ENCODE measurements around the gene TEX2. TPM values are rescaled to one million over a fixed set of nuclear protein-coding genes. Genes with fewer than 3 reads are reported as not detected.
"Not testable (repeated sequence)": the region's sequence is repeated elsewhere in the genome, so short reads cannot be mapped to it uniquely, and the experiment has no call there.

The TEX2 gene
- total RNA-seq, 1 donor from 2014 or later = 39.5 TPM

- DNase-seq (ENCODE audit: low spot score) = no peak
- intact Hi-C loops (cut with DNase I) = no loop called here
Observed at GRCh38 chr17:64221679-64222078, 41.4 kb downstream of the TEX2 start.

GRCh38 chr17:64220604-64221003 is 42.5 kb downstream of the TEX2 start:
- DNase-seq (ENCODE audit: low spot score); intact Hi-C loops (cut with DNase I); ATAC-seq: not testable (repeated sequence)

More at GRCh38 chr17:64221679-64222078, 41.4 kb downstream of the TEX2 start:
- ATAC-seq = no peak

- intact Hi-C loops (cut with DNase I) = no loop called here
- ATAC-seq = no peak
- no peak for DNase-seq (ENCODE audit: low spot score)
Observed at GRCh38 chr17:64219571-64219970, 43.5 kb downstream of the TEX2 start.

GRCh38 chr17:64218066-64218465 is 45.0 kb downstream of the TEX2 start:
- ATAC-seq (no peak), DNase-seq (ENCODE audit: low spot score) (no peak)
- intact Hi-C loops (cut with DNase I) = no loop called here

DNA sequence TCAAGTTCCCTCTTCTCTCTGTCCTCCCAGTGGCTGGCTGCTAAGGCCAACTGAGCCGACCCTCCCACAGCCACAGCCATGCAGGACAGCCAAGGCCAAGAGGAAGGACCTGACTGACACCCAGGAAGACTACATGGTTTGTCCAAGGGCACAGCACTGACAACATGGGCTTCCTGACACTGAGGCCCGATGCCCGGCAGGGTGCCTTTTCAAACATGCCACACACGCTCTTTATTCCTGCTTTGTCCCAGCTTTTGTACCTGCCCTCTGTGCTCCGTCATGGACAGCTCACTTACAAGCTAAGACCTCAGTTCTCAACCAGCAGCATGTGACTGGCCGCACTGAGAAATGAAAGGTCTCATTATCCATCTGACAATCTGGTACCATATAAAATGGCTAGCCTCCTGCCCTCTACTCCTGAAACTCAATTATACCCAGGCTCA is 45.8 kb downstream of the TEX2 start:
- peak; percentile 35 for ATAC-seq
- no peak for DNase-seq (ENCODE audit: low spot score)
- intact Hi-C loops (cut with DNase I) = no loop called here

DNA sequence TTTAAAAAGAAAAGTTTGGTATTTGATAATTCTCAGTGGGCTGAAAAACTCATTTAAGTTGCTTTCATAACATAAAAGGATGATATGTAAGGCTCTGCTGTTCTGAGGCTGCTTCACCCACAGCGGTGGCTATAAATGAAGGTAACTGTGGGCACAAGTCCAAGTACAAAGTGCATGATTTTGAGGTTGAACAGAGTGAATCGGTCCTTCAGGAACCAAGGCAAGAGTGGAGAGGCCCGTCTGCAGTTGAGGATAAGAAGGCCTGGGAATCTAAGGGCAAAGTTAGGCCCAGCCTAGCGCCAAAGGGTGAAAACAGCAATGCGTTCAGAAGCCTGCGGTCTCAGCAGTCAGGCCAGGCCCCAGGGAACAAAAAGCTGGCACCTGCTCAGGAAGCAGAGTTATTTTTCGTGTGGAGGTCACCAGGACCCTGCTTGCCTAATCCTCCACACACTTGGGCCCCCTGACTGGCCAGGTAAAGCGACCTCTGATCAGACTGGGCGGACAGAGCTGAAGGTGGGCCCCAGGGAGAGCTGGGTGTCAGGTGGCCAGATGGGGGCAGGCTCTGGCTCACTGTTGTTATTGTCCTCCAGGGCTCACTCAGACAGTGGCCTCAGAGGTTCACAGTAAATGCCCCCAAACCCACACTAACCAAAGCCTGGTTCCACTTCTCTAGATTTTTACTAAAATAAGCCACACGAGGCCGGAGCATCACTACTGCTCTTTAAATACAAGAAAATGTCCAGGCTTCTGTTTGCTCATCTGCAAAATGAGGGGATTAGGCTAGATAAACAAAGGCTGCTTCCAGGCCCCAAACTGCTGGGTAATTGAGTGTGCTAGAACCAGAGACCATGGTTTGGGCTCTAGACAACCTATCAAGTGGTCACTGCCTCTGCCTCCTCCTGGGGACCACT is 46.5 kb downstream of the TEX2 start:
- intact Hi-C loops (cut with DNase I) = no loop called here
- ATAC-seq (peak; percentile 71), DNase-seq (ENCODE audit: low spot score) (no peak)

DNA sequence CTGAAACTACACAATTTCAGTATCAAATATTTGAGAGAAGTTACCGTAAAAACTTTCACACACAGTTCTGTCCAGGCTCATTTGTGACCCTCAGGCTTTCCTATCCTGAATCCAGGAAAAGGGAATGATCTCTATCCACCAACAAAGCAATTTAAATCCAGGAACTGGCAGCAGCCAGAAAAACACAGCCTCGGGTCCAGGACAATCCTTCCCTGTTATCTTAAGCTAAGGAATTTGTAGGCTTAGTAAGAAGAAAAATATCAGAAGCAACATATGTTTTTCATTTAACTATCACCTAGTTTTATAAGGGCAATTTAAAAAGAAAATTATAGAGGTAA is 47.1 kb downstream of the TEX2 start:
- no peak for ATAC-seq
- intact Hi-C loops (cut with DNase I) = loop anchor here (1.0 kb wide), 1 partner anchor 17 kb away; no protein-coding TSS in a partner anchor
- no peak for DNase-seq (ENCODE audit: low spot score)

DNA sequence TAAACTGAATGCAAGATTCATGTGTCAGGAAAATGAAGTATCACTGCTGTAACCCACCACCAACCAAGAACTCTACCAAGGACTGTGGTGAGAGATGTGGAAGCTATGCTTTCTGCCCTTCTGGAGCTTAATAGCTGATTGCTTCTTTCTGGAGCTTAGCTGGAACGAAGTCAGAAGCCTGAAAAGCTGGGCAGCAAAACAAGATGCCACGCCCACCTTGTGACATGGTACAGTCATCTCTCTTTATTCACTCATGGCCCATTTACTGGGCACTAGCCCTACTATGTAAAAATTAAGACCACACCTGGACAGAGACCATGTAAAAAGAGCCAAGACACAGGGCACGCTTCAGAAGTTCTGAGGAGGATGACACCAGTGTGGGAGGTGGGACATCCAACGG is 48.1 kb downstream of the TEX2 start:
- intact Hi-C loops (cut with DNase I) = loop anchor here (1.0 kb wide), 1 partner anchor 18 kb away; no protein-coding TSS in a partner anchor
- ATAC-seq (no peak), DNase-seq (ENCODE audit: low spot score) (no peak)

- no peak for DNase-seq (ENCODE audit: low spot score)
- intact Hi-C loops (cut with DNase I) = no loop called here
- ATAC-seq = no peak
Observed at GRCh38 chr17:64213995-64214811, 48.9 kb downstream of the TEX2 start.

GRCh38 chr17:64212122-64212521 is 50.9 kb downstream of the TEX2 start:
- ATAC-seq = no peak
- DNase-seq (ENCODE audit: low spot score) = no peak
- intact Hi-C loops (cut with DNase I) = no loop called here

DNA sequence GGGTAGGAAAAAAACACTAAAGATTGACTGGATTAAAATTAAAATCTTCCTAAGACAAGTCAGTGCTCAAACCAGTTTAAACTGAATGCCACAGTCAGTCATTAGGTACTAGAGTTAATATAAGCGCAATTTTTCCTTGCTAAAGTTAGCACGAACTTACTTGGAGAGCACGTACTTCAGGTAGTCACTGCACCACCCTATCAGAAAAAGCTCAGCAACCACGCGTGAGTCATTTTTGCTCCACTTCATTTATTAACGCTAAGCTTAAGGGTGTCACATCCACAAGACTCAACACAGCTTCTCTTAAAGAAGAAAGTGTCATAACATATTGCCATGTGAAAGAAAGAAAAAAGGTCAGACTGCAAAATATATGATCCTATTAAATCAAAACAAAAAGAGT is 53.1 kb downstream of the TEX2 start:
- intact Hi-C loops (cut with DNase I) = no loop called here
- DNase-seq (ENCODE audit: low spot score) = no peak
- no peak for ATAC-seq

DNA sequence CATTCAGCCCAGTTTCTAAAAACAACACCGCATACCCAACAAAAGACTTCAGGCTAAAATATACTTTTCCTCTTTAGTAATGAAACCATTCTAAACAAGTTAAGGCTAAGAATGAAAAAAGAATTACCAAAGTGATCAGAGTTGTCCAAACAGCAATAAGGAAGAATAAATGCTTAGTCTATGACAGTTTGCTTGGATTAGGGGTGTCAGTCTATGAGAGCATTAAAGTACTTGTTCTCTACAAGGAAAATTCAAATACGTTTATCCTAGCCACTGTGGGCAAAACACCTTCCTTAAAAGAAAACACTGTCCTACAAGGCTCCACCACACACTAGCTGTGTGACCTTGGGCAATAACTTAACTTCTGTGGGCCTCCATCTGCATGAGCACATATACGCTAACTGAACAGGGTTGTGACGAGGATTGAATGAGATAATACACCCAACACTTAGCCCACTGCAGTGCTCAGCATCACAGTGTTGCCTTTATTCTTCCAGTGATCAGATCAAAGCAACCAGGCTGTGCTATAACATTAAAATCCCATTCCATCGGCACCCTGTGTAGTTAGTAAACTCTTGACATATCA is 53.6 kb downstream of the TEX2 start:
- intact Hi-C loops (cut with DNase I) = no loop called here
- ATAC-seq (no peak), DNase-seq (ENCODE audit: low spot score) (no peak)

GRCh38 chr17:64208656-64209055 is 54.4 kb downstream of the TEX2 start:
- DNase-seq (ENCODE audit: low spot score); ATAC-seq; intact Hi-C loops (cut with DNase I): not testable (repeated sequence)

DNA sequence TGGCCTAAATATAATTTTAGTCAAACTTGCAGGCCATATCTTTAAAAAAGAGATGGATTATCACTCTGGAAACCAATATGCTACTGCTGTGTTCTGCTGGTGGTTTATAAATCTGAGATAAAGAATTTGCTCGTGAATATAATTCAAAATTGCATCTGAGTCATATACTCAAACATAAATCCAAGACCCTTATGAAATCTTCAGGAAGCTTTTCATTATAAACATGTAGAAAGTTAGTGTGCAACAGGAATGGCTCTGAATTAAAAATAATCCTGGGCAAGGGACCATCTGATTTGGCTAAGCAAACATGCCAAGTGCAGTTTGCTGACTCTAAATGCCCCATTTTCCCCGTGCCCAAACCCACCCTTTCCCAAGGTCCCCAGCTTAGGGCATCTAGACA is 57.3 kb downstream of the TEX2 start:
- ATAC-seq (no peak), DNase-seq (ENCODE audit: low spot score) (no peak)
- intact Hi-C loops (cut with DNase I) = no loop called here

DNA sequence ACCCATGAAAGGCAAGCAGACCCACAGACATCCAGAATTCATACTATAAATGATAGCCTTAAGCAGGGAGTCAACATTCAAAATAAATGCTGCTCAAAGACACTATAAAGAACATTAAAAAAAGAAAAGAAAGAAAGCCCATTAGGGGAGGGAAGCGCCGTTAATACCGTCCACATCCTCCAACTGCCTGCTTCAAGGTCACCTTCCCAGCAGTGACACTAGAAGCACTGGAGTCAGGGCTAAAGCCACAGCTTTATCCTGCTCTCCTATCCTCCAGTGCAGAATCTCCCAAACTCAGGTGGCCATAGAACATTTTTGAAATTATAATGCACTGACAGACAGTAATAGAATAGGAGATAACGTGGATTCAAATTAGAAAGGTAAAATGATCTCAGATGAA is 59.4 kb downstream of the TEX2 start:
- intact Hi-C loops (cut with DNase I) = no loop called here
- ATAC-seq (no peak), DNase-seq (ENCODE audit: low spot score) (no peak)

- DNase-seq (ENCODE audit: low spot score) (no peak), ATAC-seq (peak; percentile 79)
- intact Hi-C loops (cut with DNase I) = no loop called here
Observed at GRCh38 chr17:64202683-64203344, 60.2 kb downstream of the TEX2 start.

GRCh38 chr17:64200080-64201032 is 62.7 kb downstream of the TEX2 start:
- ATAC-seq (peak; percentile 26), DNase-seq (ENCODE audit: low spot score) (no peak)
- intact Hi-C loops (cut with DNase I) = no loop called here
